NOMO-1 treated with dmso at 0.1 percent for 144 hours (cell line): ENCODE results near the gene RPLP1.
"Not testable (repeated sequence)": the region's sequence is repeated elsewhere in the genome, so short reads cannot be mapped to it uniquely, and the experiment has no call there.

ENCODE experiments used
- DNase-seq: peaks from one replicate; lab custom pipeline; 2025; ENCODE audit not compliant: unreplicated experiment; lab: John Stamatoyannopoulos, UW

Gene RPLP1

DNA sequence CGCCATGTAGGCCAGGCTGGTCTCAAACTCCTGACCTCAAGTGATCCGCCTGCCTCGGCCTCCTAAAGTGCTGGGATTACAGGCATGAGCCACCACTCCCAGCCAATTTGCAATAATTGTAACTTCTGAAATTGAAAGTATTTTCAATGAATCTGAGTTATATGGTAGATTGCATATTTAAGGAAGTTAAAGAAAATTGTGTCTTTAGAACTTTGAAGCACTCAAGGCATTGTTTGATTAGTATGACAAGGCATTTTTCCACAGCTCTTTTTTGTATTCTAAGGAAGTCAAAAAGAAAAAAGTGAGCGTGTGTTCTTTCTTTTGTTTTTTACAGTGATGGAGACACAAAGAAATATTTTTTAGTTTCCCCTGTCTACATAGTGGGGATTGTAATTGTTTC is 15.7 kb upstream of the RPLP1 start:
- peak; percentile 25 for DNase-seq

DNA sequence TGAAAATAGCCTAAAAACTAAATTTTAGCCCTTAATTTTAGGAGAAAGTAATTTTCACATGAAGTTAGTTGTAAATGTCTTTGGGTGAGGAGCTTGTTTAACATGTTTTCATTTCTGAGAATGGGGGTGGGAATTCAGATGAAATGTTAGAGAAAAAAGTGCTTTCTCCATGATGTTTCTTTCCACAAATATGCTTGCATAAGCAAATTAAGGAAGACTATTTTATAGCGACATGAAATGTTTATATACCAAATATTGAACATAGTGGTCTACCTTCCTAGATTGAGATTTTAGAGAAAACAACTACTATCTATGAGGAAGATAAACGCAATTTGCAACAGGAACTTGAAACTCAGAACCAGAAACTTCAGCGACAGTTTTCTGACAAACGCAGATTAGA is 13.0 kb upstream of the RPLP1 start:
- no peak for DNase-seq

DNA sequence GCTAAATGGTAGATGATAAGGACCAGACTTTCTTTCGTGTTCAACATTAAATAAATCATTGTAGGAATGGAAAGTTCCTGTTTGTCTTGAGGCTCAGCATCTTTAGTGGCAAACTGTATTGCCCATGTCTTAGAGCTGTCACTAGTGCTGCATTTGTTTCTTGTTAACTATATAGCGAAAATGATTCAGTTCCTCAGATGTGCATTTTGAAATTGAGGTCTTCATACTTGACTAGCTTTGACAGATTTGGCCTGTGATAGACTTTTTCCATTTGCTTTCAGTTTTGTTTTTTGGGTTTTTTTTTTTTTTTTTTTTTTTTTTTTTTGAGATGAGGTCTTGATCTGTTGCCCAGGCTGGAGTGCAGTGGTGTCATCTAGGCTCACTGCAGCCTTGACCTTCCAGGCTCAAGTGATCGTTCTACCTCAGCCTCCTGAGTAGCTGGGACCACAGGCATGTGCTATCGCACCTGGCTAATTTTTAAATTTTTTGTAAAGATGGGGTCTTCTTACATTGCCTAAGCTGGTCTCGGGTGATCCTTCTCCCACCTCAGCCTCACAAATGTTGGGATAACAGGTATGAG is 9.5 kb upstream of the RPLP1 start:
- no peak for DNase-seq

DNA sequence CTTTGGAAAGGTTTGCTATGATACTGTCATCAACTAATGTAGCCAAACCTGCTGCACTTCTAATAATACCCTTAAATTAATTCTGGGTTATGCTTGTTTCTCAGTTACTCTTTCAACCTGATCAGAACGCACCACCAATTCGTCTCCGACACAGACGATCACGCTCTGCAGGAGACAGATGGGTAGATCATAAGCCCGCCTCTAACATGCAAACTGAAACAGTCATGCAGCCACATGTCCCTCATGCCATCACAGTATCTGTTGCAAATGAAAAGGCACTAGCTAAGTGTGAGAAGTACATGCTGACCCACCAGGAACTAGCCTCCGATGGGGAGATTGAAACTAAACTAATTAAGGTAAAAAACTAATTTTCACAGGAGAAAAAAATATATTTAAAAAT is 7.9 kb upstream of the RPLP1 start:
- no peak for DNase-seq

DNA sequence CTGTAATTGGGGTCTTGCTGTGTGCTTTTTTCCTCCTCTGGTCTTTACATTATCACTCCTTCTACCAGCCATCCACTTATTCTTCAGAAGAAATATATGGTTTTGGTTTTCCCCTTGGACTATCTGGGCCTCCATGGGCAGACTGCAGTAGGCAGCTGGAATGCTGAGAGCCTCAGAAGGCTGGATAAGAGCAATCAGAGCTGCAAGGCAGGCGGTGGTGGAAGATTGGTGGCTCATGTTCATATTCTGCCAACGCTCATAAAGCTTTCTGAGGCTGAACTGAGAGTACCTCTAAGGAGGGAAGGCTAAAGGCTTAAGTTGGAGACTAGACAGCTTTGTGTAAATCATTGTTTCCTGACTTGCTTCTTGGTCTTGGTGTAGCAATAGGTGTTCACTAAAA is 5.7 kb upstream of the RPLP1 start:
- DNase-seq = no peak

DNA sequence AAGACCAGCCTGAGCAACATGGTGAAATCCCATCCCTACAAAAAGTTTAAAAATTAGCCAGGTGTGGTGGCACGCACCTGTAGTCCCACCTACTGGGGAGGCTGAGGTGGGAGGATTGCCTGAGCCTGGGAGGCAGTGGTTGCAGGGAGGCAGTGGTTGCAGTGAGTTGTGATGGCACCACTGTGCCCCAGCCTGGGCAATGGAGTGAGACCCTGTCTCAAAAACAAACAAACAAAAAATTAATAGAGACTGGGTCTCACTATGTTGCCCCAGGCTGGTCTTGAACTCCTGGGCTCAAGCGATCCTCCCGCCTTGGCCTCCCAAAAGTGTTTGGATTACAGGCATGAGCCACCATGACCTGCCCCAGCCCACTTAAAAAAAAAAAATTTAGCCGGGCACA is 2.4 kb upstream of the RPLP1 start:
- not testable (repeated sequence) for DNase-seq

DNA sequence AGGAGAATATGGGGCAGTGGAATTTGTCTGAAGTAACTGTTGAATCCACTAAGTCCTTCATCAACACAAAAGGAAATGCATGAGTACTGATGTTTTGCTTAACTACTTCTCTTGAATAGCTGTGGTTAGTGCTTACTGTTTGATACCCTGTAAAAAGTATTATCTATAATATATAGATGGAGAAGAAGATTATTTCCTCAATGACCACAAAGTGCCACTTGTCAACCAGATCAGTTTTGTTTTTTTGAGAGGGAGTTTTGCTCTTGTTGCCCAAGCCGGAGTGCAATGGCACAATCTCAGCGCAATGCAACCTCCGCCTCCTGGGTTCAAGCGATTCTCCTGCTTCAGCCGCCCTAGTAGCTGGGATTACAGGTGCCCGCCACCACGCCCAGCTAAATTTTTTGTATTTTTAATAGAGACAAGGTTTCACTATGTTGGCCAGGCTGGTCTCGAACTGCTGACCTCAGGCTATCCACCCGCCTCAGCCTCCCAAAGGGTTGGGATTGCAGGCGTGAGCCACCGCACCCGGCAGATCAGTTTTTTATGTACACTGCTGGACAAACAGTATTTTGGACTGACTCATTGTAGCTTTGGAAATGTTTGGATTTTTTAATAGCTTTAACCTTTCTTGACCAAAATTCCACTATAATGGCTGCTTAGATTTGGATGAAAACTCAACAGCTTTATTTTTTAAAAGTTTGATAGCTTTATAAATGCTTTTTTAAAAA is 1.5 kb upstream of the RPLP1 start:
- DNase-seq = no peak

DNA sequence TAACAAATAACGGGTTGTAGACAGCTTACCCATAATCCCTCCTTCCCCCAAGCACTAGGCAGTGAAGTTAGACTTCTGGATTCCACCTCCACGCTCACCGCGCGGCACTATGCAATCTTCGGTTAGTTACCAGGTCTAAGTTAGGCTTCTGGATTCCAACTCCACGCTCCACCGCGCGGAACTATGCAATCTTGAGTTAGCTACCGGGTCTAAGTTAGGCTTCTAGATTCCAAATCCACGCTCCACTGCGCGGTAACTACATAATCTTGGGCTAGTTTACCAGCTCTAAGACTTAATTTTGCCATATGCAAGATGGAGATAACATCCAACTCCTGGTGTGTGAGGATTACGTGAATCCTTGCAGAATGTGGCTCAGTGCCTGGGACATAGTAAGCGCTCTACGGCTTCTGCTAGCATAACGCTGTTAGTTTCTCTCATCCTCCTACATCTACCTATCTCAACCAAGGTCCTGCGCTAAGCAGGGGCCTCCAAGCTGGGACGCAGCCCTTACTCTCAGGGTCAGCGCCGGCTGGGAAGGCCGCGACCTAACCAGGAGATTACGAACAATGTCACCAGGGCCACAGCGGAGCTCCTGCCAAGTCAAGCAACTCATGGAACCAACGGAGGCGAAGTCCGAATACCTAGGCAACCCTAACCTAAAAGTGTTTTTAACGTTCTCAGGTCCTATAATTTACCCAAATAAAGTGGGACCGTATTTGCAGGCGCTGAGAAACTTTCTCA is 497 bp upstream of the RPLP1 start:
- DNase-seq = no peak

DNA sequence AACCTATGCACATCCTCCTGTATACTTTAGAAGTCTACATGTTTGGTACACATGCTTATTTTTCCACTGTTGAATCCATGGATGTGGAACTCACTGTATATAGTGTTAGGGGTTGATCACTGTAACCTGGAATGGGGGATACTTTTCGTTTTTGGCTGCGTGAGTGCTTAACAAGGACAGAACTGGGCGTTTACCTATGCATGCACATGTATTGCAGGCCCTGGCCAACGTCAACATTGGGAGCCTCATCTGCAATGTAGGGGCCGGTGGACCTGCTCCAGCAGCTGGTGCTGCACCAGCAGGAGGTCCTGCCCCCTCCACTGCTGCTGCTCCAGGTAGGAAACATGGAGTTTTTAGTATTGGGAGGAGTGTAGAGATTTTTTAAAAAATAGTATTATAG is 2.3 kb downstream of the RPLP1 start:
- DNase-seq = no peak

DNA sequence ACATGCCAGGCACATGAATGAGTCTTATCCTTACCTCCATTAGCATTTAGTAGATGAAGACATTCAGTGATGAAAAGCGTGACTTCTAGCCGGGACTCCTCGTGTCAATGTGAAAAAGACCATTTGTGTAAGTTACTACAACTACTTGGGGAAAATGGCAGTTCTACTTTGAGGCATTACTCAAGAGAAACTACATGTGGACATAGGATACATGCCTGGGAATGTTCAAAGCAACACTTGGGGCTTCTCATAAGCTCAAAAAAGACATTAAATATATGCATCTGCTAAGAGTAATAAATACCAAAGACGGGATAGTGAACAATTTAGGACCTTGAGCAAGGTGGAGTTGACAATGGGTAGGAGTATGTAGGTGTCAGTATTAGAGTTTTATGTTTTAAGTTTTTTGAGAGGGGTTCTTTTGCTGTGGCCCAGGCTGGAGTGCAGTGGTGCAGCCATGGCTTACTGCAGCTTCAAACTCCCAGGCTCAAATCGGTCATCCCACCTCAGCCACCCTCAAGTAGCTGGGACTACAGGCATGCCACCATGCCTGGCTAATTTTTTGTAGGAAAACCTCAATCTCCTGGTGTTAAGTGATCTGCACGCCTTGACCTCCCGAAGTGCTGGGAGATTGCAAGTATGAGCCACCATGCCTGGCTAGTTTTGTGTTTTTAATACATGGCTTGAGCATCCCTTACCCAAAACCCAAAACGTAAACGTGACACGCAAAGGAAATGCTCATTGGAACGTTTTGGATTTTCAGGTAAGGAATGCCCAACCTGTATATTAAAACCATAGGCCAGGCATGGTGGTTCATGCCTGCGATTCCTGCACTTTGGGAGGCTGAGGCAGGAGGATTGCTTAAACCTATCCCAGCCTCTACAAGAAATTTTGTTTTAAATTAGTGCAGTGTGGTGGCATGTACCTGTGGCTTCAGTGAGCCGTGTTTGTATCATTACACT is 3.9 kb downstream of the RPLP1 start:
- DNase-seq = no peak

DNA sequence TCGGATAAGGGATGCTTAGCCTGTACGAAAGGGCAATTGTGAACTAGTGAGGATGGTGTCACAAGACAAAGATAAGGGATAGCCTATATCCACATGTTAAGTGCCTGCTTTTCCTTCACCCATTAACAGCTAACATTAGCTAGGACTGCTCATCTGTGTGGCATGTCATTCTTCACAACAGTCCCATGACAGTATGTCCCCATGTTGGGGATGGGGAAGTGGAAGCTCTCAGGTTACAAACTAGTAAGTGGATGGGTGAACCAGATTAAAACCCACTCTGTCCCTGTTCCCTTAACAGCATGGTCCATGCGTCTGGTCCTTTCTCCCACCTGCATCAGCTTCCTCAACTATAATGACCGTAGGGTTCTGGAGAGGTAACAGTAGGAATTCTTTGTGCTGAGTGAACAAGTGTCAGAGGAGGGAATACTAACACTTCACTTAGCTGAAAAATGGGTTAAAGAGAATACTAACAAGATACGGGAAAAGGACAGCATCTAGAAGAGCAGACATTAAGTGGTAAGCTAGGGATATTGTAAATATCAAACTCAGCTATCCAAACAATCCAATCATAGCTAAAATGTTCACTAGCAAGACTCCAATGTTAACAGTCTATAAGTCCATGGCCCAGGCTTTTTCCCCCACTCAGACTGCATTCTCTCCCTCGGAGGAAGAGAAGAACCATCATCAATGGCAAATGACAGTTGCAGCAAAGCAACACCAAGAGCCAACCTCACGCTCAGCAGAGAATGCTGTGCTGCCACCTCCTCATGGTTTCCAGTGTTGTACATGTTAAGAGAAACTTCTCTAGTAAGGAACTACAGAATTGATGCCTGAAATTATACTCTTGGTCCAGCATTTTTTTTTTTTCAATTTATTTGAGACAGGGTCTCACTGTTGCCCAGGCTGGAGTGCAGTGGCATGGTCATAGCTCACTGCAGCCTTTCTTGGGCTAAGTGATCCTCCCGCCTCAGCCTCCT is 5.0 kb downstream of the RPLP1 start:
- no peak for DNase-seq

DNA sequence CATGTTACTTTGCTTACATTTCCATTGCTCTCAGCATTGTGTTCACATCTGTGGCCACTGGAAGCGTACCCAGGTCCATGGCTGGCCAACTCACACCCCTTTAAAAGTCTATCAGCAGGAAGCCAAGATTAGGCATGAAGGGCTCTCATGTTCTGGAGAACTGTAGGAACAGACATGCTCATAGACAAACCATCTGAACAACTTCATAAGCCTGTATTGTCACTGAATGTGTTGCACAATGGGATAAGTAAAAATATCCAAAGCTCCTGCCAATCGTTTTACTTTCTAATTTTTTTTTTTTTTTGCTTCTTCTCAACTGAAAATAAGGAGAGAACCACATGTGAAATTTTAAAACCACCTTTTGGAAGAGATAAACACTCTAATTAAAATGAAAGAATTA is 6.4 kb downstream of the RPLP1 start:
- DNase-seq = no peak

DNA sequence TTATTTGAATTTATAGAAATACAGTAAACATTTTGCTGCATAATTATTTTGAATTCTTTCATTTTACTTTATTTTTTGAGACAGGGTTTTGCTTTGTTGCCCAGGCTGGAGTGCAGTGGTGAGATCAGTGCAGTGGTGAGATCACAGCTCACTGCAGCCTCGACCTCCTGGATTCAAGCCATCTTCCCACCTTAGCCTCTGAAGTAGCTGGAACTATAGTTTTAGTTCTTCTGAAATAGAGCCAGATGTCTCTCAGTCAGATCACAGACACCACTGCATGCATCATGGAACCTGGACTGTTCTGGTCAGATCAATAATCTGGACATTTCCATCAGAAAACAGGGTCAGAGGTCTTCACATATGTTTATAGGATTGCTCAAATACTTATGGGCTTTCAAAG is 7.9 kb downstream of the RPLP1 start:
- no peak for DNase-seq

DNA sequence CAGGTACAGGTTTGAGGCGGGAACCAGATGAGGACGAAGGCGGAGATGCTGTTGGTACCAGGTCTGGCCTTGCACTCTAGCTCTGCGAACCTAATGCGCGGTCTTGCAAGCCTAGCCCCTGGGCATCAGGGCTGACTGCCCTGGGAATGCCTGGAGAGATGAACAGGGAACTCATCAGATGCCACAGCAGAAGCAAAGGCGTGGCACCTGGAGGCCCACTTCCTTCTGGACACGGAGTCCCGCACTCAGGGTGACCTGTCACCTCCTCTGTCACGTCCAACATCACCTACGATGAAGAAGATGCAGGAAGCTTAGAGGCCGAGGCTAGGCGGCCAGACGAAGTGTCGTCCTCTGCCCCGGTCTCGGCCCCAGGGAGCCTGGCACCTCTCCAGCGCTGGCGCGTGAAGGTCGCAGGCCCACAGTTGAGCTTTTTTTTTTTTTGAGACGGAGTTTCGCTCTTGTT is 9.4 kb downstream of the RPLP1 start:
- DNase-seq = peak; percentile 31

DNA sequence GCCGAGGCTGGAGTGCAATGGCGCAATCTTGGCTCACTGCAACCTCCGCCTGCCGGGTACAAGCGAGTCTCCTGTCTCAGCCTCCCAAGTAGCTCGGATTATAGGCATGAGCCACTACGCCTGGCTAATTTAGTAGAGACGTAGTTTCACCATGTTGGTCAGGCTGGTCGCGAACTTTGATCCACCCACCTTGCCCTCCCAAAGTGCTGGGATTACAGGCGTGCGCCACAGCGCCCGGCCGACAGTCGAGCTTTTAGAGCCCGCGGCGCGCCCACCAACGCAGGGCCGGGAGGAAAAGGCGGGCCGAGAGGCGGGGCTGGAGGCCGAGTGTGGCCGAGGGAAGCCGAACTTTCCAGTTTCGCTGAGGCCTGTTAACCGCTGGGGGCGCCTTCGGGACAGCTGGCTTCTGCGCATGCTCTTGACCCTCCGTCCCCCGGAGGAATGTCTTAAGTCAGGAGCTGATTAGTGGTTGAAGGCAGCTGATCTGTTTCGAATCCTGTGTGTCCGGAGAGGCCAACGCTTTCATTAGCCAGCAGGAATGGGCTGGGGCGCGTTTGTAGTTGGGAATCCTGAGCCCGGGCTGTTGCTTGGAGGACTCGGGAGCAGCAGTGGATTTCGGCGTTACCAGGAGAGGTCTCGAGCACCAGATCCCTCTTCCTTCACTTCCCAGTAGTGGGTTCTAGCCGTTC is 10.0 kb downstream of the RPLP1 start:
- DNase-seq = peak; percentile 95

DNA sequence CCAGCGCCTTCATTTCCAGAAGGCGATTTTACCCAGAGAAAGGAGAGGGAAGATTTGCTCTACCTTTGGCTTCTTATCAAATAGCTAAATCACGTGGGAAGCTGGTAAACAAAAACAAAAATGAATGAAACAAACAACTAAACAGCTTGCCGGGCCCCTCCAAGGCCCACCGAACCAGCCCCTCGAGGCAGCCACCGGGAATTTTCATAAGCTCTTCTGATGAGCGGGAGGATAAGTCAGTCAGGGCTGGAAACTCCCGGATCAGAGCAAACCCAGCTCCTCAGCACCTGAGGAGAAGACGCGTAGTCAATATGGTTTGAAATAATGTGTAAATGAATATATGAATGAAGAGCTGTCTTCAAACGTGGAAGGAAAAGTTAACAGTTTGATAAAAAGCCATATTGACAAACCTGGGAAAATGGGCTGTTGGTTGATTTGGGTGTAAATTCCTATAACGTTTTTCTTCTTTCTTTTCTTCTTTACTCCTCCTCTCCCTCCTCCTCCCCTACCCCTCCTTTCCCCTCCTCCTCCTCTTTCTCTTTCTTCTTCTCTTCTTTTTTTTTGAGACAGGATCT is 10.7 kb downstream of the RPLP1 start:
- DNase-seq = no peak

DNA sequence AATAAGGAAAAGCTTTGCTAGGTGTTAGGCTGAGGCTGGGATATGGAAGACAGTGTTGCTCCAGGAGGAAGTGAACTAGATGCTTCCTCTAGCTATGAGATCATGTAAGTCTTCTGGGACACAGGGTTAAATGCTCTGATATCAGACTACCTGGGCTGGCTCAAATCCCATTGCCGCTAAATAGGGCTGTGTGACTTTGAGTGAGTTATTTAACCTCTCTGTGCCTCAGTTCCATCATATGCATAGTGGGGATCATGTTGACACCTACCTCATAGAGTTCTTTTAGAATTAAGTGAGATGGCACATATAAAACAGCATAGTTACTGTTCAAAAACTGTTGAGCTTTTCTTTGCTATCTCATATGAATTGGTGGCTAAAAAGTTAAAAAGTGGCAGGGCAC is 12.6 kb downstream of the RPLP1 start:
- DNase-seq = no peak

DNA sequence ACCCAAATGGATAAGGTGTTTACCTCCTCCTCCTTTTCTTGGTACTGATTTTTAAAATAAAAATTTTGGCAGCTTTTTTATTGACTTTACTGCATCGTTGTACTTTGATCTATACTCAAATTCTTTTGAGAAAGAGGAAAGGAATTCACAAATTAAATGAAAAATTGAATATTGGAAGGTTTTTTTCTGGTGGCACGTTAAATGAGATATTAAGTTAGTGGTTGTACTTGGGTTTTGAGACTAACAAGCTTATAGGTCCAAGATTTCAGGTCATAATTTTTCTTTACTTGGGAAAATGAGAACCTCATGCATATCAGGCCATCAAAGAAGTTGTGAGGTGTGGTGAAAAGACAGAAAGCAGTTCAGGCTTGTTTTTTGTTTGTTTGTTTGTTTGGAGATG is 14.1 kb downstream of the RPLP1 start:
- no peak for DNase-seq

DNA sequence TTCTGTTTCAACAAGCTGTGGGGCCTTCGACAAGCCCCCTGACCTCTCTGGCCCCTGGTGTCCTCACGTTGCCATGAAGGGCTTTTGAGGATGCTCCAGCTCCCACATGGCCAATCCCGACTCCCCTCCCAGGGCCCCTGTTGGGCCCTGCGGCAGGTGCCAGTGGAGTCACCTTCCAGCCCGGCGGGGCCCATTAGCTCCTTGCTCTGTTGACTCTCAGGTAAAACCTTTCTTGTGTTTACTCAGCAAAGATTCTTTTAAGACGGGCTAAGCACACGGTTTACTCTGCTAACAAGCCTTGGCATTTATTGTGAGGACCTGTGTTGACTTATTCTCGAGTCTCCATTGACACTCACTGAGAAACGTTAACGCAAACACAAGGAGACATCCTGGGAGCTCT is 15.0 kb downstream of the RPLP1 start:
- no peak for DNase-seq
